GM12878 (cell line): ENCODE data around the gene COL16A1. TPM values are rescaled to one million over a fixed set of nuclear protein-coding genes. Genes with fewer than 3 reads are reported as not detected.

Source experiments
- ATAC-seq: fragments of 200-7000 bp; cut with Tn5 transposase; 3 replicates; pipeline ENCODE4 v1.9.1; 2020; ENCODE audit warnings: mild to moderate bottlenecking, moderate library complexity
- BruUV-seq: library from RNA; stranded (reverse); fragments of 400-500 nt; replicated peaks from 2 replicates; lab custom pipeline; 2021; lab: Mats Ljungman, UMichigan
- CTCF ChIA-PET: fragments of 300-600 bp; sonication (Branson Sonifier 250); formaldehyde crosslinking; extraction: SDS; loops from one replicate; lab custom pipeline; 2021; ENCODE audit warnings: inconsistent platforms; lab: Yijun Ruan, JAX
- POLR2A ChIA-PET: fragments of 350-600 bp; formaldehyde crosslinking; extraction: SDS; loops from one replicate; lab custom pipeline; 2021; ENCODE audit warnings: inconsistent platforms; lab: Charles Lee
- RAD21 ChIA-PET: fragments of 300-600 bp; sonication (Branson Sonifier 250); formaldehyde crosslinking; loops from one replicate; lab custom pipeline; 2023; ENCODE audit warnings: antibody characterized with exemption; ENCODE audit not compliant: unreplicated experiment; lab: Charles Lee
- SMC1A ChIA-PET: fragments of 300-600 bp; sonication (Branson Sonifier 250); formaldehyde crosslinking; loops from one replicate; lab custom pipeline; 2023; ENCODE audit not compliant: unreplicated experiment, uncharacterized antibody; lab: Charles Lee
- DNase-seq: peaks from one replicate; pipeline ENCODE4 v3.0.0-alpha.2; 2011; ENCODE audit warnings: low read depth, low spot score
- FAIRE-seq: peaks from 3 replicates; lab custom pipeline; 2011; peaks lifted over from hg19 to GRCh38; lab: Jason Lieb, UNC
- H2AFZ ChIP-seq: 2 replicates; pipeline ENCODE4 v1.6.0; 2011; ENCODE audit warnings: low read depth, low read length, control low read depth; ENCODE audit not compliant: control insufficient read depth
- H3K27ac ChIP-seq: 2 replicates; pipeline ENCODE4 v1.5.1; 2011; ENCODE audit warnings: control low read depth; ENCODE audit not compliant: control insufficient read depth, insufficient read depth
- H3K27me3 ChIP-seq, 2 experiments: replicated peaks in 1 of 2; 2 replicates each; pipeline versions ENCODE4 v1.6.0 to v1.6.1; 2011; ENCODE audit warnings: low read length in 1 of 2; ENCODE audit not compliant: control insufficient read depth in 2 of 2, insufficient read depth in 2 of 2
- H3K36me3 ChIP-seq, 2 experiments: 2 replicates each; pipeline ENCODE4 v1.5.1; 2011; ENCODE audit warnings: low read length in 1 of 2; ENCODE audit not compliant: control insufficient read depth in 2 of 2, insufficient read depth in 2 of 2
- H3K4me1 ChIP-seq: 2 replicates; pipeline ENCODE4 v1.6.1; 2011; ENCODE audit warnings: mild to moderate bottlenecking, low read length, moderate library complexity, mixed read lengths; ENCODE audit not compliant: control insufficient read depth, insufficient read depth
- H3K4me2 ChIP-seq: 2 replicates; pipeline ENCODE4 v1.6.0; 2011; ENCODE audit warnings: control low read depth; ENCODE audit not compliant: control insufficient read depth, insufficient read depth
- H3K4me3 ChIP-seq: fragments of 200-600 bp; sonication (generic); 2 replicates; pipeline ENCODE4 v1.5.1; 2016
- H3K79me2 ChIP-seq: 2 replicates; pipeline ENCODE4 v1.6.0; 2011; ENCODE audit warnings: low read length; ENCODE audit not compliant: control insufficient read depth, insufficient read depth
- H3K9ac ChIP-seq: 2 replicates; pipeline ENCODE4 v1.8.0; 2011; ENCODE audit warnings: low read length, control low read depth, mixed read lengths; ENCODE audit not compliant: control insufficient read depth, insufficient read depth
- H3K9me3 ChIP-seq: replicated peaks from 3 replicates; pipeline ENCODE4 v1.5.1; 2011; ENCODE audit warnings: mild to moderate bottlenecking, low read length; ENCODE audit not compliant: control insufficient read depth, insufficient read depth
- H4K20me1 ChIP-seq: 2 replicates; pipeline ENCODE4 v1.6.0; 2011; ENCODE audit not compliant: control insufficient read depth, insufficient read depth
- BCLAF1 ChIP-seq: fragments of 450-650 bp; IDR thresholded peaks from 2 replicates; pipeline ENCODE4 v1.6.1; 2017; ENCODE audit warnings: antibody characterized with exemption, mild to moderate bottlenecking, moderate library complexity
- JUNB ChIP-seq: IDR thresholded peaks from 2 replicates; pipeline ENCODE4 v1.6.1; 2016; ENCODE audit warnings: antibody characterized with exemption, mild to moderate bottlenecking
- POU2F2 ChIP-seq: IDR thresholded peaks from 3 replicates; pipeline ENCODE4 v1.6.1; 2011; ENCODE audit warnings: low read depth, mild to moderate bottlenecking, low read length, borderline replicate concordance
- SREBF1 ChIP-seq: IDR thresholded peaks from 2 replicates; pipeline ENCODE4 v1.6.1; 2012; ENCODE audit warnings: mild to moderate bottlenecking, low read length
- SRF ChIP-seq, 2 experiments: IDR thresholded peaks; 2 replicates each; pipeline ENCODE4 v1.6.1; 2011; ENCODE audit warnings: low read depth in 2 of 2, low read length in 2 of 2, mild to moderate bottlenecking in 1 of 2, moderate library complexity in 1 of 2
- WGBS: methylation state at CpG from one replicate; pipeline ENCODE4 v1.1.6; 2016; ENCODE audit warnings: low lambda C conversion rate; ENCODE audit not compliant: insufficient replicate concordance, insufficient coverage; ENCODE audit errors: missing lambda C conversion rate; 5-methylcytosine and 5-hydroxymethylcytosine counted together
- in situ Hi-C: fragments of 300-500 bp; cut with MboI; formaldehyde crosslinking; loops from 9 replicates; pipeline ENCODE4 v1.14.3; 2018; ENCODE audit warnings: mixed read lengths
- intact Hi-C: fragments of 100-400 bp; cut with micrococcal nuclease; formaldehyde crosslinking; loops from one replicate; pipeline ENCODE4 v1.14.2; 2022; ENCODE audit not compliant: unreplicated experiment
- polyA plus RNA-seq, 11 experiments: library from polyadenylated mRNA; depleted of rRNA in 4 of 11; unstranded in 6 of 11; stranded (reverse) in 5 of 11; fragments of >200 nt; fragmentation: Nextera tagmentation in 4 of 11; fragmentation: Illumina TruSeq in 1 of 11; extraction: Ambion mirVana in 4 of 11; extraction: Trizol in 1 of 11; gene quantifications; 1 replicate in 1 of 11; 2 replicates in 10 of 11; pipeline versions ENCODE4 v1.2.1 to v1.2.3, GENCODE V29; 2011 to 2016; ENCODE audit warnings: inconsistent platforms in 2 of 11, missing spikeins in 2 of 11, low read depth in 1 of 11
- total RNA-seq, 4 experiments: library from RNA; depleted of rRNA in 3 of 4; stranded (reverse); fragments of >200 nt in 3 of 4; fragmentation: Illumina TruSeq in 1 of 4; extraction: Trizol in 1 of 4; gene quantifications; 2 replicates each; pipeline versions ENCODE4 v1.2.1 to v1.2.3, GENCODE V29; 2013 to 2021

The COL16A1 gene
- total and polyA plus RNA-seq, 10 of the 15 experiments (the other 5 are each of a cell fraction or from before 2014, with no cell fraction given), result 0.02 to 3.7 (median 0.59) TPM

- no peak overlapping the region for H3K9ac ChIP-seq
- H3K79me2 ChIP-seq, result no peaks in the 10 kb centered on the region
- H3K4me3 ChIP-seq, result no peak overlapping the region
- BruUV-seq, result no TSS peak
- no peak overlapping the region for H3K27ac ChIP-seq
- SMC1A ChIA-PET, result no interaction called here
- CTCF ChIA-PET, result interaction anchor here (2.0 kb wide), 1 partner anchor 18 kb away, joined by 6 read pairs; no protein-coding TSS in a partner anchor
- in situ Hi-C loops (no loop called here), intact Hi-C loops (no loop called here)
- no peak overlapping the region for H2AFZ ChIP-seq
- FAIRE-seq (no peak), ATAC-seq (no peak), DNase-seq (no peak)
- H3K4me1 ChIP-seq, result no peaks in the 10 kb centered on the region
- H3K36me3 ChIP-seq, result no peaks in the 10 kb centered on the region
- no peaks in the 10 kb centered on the region; the same call in 1 of the 2 replicates for H4K20me1 ChIP-seq
- POLR2A ChIA-PET, result interaction anchor here (0.6 kb wide), 1 partner anchor 743 kb away, joined by 5 read pairs; no protein-coding TSS in a partner anchor
- TF ChIP-seq SRF (IDR thresholded peaks at IDR 0.05; ENCODE audit: low read depth in 2 of 2, low read length in 2 of 2) (no peak), JUNB (no peak), POU2F2 (no peak), BCLAF1 (no peak), SREBF1 (no peak)
- WGBS, result 54% methylated on average over 14 of the region's 14 CpGs
- no peaks in the 10 kb centered on the region; a peak in 2 of 4 replicates for H3K27me3 ChIP-seq
- H3K9me3 ChIP-seq, result no peaks in the 10 kb centered on the region
- RAD21 ChIA-PET, result no interaction called here
- H3K4me2 ChIP-seq, result no peak overlapping the region
Observed at GRCh38 chr1:31727195-31727594, 23.4 kb upstream of the COL16A1 start.
